K562 (cell line): ENCODE measurements around the gene CEACAM18. TPM values are rescaled to one million over a fixed set of nuclear protein-coding genes. Genes with fewer than 3 reads are reported as not detected.

Experiments
- MCM5 ChIP-seq: fragments of 450-650 bp; IDR thresholded peaks from 2 replicates; pipeline ENCODE4 v1.6.1; 2016; ENCODE audit warnings: low read depth
- POLR3A ChIP-seq: IDR thresholded peaks from 2 replicates; pipeline ENCODE4 v1.6.1; 2011; ENCODE audit warnings: borderline replicate concordance, mild to moderate bottlenecking, moderate library complexity; ENCODE audit not compliant: insufficient read length, insufficient read depth; ENCODE audit errors: extremely low read depth
- PURB ChIP-seq: sonication (generic); formaldehyde crosslinking; IDR thresholded peaks from 2 replicates; pipeline ENCODE4 v1.9.0; 2021; ENCODE audit warnings: low read depth, mild to moderate bottlenecking, missing genetic modification reagents
- RBM22 ChIP-seq: fragments of 200-400 bp; formaldehyde crosslinking; IDR thresholded peaks from 2 replicates; pipeline ENCODE4 v1.6.1; 2018; ENCODE audit warnings: low read length, low read depth; ENCODE audit not compliant: poor library complexity, severe bottlenecking
- SAFB ChIP-seq: fragments of 200-400 bp; formaldehyde crosslinking; IDR thresholded peaks from 2 replicates; pipeline ENCODE4 v1.6.1; 2017; ENCODE audit warnings: low read depth, low read length, borderline replicate concordance
- TFAM ChIP-seq: fragments of 250-450 bp; sonication (Bioruptor Pico); conservative IDR thresholded peaks from 2 replicates; pipeline ENCODE4 v1.5.0; 2021; ENCODE audit warnings: mild to moderate bottlenecking, moderate library complexity
- ZNF239 ChIP-seq: fragments of 250-450 bp; sonication (Bioruptor Pico); IDR thresholded peaks from 2 replicates; pipeline ENCODE4 v1.4.0; 2020; ENCODE audit warnings: mild to moderate bottlenecking
- ZNF507 ChIP-seq: conservative IDR thresholded peaks from 2 replicates; pipeline ENCODE4 v1.6.1; 2017; ENCODE audit warnings: missing genetic modification characterization, missing compliant biosample characterization
- ZNF589 ChIP-seq: fragments of 200-800 bp; sonication (Bioruptor generic); IDR thresholded peaks from 2 replicates; pipeline ENCODE4 v1.6.1; 2016; ENCODE audit warnings: low read depth, missing genetic modification characterization, missing compliant biosample characterization
- ZNF79 ChIP-seq: fragments of 250-450 bp; sonication (Bioruptor Pico); IDR thresholded peaks from 2 replicates; pipeline ENCODE4 v1.4.0; 2020; ENCODE audit warnings: low read depth, mild to moderate bottlenecking, moderate library complexity
- polyA plus RNA-seq, 8 experiments: library from polyadenylated mRNA; depleted of rRNA in 4 of 8; stranded (reverse) in 5 of 8; unstranded in 3 of 8; fragments of >200 nt; fragmentation: Nextera tagmentation in 2 of 8; fragmentation: Illumina TruSeq in 1 of 8; extraction: Ambion mirVana in 2 of 8; extraction: Trizol in 1 of 8; gene quantifications; 2 replicates each; pipeline versions ENCODE4 v1.2.1 to v1.2.3, GENCODE V29; 2011 to 2014; ENCODE audit warnings: inconsistent platforms in 1 of 8, missing spikeins in 1 of 8
- total RNA-seq, 7 experiments: library from RNA; depleted of rRNA in 6 of 7; stranded (reverse); fragments of >200 nt in 6 of 7; fragmentation: Illumina TruSeq in 2 of 7; extraction: Trizol in 2 of 7; gene quantifications; 2 replicates each; pipeline versions ENCODE4 v1.2.1 to v1.2.3, GENCODE V29; 2011 to 2021; ENCODE audit warnings: low replicate concordance in 1 of 7
- TF ChIP-seq, protein P1 (sequence below): fragments of 450-650 bp; IDR thresholded peaks from 2 replicates; pipeline ENCODE4 v1.6.1; 2016; ENCODE audit warnings: mild to moderate bottlenecking, moderate library complexity
- TF ChIP-seq, protein P2 (sequence below): fragments of 200-800 bp; sonication (Bioruptor generic); IDR thresholded peaks from 2 replicates; pipeline ENCODE4 v1.6.1; 2017; ENCODE audit warnings: missing genetic modification characterization, missing compliant biosample characterization
- TF ChIP-seq, protein P3 (sequence below): fragments of 450-650 bp; formaldehyde crosslinking; IDR thresholded peaks from 2 replicates; pipeline ENCODE4 v1.4.0; 2022; ENCODE audit warnings: missing genetic modification characterization

The CEACAM18 gene
- total and polyA plus RNA-seq, 9 of the 15 experiments (the other 6 are each of a cell fraction or from before 2014, with no cell fraction given): 0.08 to 0.24 (median 0.15) TPM; not detected in 3

DNA sequence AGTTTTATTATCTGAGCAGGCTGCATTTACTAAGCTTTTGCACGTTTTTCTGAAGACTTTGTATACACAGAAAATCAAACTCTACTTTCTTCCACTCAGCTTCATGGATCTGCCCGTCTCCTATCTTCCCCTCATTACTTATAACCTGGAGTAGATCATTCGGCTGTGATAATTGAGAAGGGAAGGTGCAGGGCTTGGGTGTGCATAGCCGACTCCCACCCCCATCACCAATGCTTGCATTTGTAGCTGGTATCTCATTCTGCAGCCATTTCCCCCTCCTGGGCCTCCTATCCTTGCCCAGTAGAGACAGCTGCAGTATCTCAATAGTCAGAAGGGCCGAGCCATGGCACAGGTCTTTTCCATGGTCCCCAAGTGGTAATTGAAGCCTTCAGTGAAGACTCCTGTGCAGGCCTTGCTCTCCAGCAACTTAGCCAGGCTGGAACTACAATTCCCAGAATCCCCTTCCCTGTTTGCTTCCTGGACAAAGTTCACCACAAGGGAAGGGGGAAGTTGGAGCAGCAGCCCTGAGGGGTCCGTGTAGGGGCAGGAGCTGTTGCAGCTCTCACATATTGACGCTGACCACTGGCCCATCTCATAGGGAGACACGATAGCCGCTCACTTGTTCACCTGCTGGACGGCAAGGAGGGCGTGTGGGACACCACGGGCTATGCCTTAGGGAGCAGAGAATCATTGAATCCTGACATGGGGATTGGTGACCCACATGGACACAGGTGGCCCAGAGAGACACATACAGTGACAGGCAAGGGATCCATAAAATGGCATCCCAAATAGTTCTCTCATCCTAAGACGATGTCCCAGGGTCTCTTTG is 18.0 kb upstream of the CEACAM18 start (continued):
- TF ChIP-seq, protein P1, sequence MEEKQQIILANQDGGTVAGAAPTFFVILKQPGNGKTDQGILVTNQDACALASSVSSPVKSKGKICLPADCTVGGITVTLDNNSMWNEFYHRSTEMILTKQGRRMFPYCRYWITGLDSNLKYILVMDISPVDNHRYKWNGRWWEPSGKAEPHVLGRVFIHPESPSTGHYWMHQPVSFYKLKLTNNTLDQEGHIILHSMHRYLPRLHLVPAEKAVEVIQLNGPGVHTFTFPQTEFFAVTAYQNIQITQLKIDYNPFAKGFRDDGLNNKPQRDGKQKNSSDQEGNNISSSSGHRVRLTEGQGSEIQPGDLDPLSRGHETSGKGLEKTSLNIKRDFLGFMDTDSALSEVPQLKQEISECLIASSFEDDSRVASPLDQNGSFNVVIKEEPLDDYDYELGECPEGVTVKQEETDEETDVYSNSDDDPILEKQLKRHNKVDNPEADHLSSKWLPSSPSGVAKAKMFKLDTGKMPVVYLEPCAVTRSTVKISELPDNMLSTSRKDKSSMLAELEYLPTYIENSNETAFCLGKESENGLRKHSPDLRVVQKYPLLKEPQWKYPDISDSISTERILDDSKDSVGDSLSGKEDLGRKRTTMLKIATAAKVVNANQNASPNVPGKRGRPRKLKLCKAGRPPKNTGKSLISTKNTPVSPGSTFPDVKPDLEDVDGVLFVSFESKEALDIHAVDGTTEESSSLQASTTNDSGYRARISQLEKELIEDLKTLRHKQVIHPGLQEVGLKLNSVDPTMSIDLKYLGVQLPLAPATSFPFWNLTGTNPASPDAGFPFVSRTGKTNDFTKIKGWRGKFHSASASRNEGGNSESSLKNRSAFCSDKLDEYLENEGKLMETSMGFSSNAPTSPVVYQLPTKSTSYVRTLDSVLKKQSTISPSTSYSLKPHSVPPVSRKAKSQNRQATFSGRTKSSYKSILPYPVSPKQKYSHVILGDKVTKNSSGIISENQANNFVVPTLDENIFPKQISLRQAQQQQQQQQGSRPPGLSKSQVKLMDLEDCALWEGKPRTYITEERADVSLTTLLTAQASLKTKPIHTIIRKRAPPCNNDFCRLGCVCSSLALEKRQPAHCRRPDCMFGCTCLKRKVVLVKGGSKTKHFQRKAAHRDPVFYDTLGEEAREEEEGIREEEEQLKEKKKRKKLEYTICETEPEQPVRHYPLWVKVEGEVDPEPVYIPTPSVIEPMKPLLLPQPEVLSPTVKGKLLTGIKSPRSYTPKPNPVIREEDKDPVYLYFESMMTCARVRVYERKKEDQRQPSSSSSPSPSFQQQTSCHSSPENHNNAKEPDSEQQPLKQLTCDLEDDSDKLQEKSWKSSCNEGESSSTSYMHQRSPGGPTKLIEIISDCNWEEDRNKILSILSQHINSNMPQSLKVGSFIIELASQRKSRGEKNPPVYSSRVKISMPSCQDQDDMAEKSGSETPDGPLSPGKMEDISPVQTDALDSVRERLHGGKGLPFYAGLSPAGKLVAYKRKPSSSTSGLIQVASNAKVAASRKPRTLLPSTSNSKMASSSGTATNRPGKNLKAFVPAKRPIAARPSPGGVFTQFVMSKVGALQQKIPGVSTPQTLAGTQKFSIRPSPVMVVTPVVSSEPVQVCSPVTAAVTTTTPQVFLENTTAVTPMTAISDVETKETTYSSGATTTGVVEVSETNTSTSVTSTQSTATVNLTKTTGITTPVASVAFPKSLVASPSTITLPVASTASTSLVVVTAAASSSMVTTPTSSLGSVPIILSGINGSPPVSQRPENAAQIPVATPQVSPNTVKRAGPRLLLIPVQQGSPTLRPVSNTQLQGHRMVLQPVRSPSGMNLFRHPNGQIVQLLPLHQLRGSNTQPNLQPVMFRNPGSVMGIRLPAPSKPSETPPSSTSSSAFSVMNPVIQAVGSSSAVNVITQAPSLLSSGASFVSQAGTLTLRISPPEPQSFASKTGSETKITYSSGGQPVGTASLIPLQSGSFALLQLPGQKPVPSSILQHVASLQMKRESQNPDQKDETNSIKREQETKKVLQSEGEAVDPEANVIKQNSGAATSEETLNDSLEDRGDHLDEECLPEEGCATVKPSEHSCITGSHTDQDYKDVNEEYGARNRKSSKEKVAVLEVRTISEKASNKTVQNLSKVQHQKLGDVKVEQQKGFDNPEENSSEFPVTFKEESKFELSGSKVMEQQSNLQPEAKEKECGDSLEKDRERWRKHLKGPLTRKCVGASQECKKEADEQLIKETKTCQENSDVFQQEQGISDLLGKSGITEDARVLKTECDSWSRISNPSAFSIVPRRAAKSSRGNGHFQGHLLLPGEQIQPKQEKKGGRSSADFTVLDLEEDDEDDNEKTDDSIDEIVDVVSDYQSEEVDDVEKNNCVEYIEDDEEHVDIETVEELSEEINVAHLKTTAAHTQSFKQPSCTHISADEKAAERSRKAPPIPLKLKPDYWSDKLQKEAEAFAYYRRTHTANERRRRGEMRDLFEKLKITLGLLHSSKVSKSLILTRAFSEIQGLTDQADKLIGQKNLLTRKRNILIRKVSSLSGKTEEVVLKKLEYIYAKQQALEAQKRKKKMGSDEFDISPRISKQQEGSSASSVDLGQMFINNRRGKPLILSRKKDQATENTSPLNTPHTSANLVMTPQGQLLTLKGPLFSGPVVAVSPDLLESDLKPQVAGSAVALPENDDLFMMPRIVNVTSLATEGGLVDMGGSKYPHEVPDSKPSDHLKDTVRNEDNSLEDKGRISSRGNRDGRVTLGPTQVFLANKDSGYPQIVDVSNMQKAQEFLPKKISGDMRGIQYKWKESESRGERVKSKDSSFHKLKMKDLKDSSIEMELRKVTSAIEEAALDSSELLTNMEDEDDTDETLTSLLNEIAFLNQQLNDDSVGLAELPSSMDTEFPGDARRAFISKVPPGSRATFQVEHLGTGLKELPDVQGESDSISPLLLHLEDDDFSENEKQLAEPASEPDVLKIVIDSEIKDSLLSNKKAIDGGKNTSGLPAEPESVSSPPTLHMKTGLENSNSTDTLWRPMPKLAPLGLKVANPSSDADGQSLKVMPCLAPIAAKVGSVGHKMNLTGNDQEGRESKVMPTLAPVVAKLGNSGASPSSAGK: no peak
- no peak for TF ChIP-seq TFAM (CRISPR knock-in tag)
- TF ChIP-seq, protein P2, sequence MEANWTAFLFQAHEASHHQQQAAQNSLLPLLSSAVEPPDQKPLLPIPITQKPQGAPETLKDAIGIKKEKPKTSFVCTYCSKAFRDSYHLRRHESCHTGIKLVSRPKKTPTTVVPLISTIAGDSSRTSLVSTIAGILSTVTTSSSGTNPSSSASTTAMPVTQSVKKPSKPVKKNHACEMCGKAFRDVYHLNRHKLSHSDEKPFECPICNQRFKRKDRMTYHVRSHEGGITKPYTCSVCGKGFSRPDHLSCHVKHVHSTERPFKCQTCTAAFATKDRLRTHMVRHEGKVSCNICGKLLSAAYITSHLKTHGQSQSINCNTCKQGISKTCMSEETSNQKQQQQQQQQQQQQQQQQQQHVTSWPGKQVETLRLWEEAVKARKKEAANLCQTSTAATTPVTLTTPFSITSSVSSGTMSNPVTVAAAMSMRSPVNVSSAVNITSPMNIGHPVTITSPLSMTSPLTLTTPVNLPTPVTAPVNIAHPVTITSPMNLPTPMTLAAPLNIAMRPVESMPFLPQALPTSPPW (CRISPR knock-in tag): 0 out of 2 replicates have a peak, but pooled peaks have one; percentile 26
- no peak for TF ChIP-seq MCM5
- TF ChIP-seq SAFB: no peak
- TF ChIP-seq, protein P3, sequence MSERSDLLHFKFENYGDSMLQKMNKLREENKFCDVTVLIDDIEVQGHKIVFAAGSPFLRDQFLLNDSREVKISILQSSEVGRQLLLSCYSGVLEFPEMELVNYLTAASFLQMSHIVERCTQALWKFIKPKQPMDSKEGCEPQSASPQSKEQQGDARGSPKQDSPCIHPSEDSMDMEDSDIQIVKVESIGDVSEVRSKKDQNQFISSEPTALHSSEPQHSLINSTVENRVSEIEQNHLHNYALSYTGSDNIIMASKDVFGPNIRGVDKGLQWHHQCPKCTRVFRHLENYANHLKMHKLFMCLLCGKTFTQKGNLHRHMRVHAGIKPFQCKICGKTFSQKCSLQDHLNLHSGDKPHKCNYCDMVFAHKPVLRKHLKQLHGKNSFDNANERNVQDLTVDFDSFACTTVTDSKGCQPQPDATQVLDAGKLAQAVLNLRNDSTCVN: no peak
- TF ChIP-seq ZNF589 (CRISPR knock-in tag): no peak
- no peak; the same call in 1 of the 2 replicates for TF ChIP-seq ZNF239 (CRISPR knock-in tag)
- no peak for TF ChIP-seq RBM22
- no peak for TF ChIP-seq PURB (CRISPR knock-in tag)
- TF ChIP-seq POLR3A: no peak
- TF ChIP-seq ZNF507 (tag): no peak
- TF ChIP-seq ZNF79 (CRISPR knock-in tag): no peak
